ENCODE data around the gene TBCEL. TPM values are rescaled to one million over a fixed set of nuclear protein-coding genes. Genes with fewer than 3 reads are reported as not detected.
A peak's percentile ranks its signal among the peaks of the same experiment; 100 is the strongest.

Gene TBCEL
- total RNA-seq, 1 experiment from 2014 or later: 17.7 TPM

DNA sequence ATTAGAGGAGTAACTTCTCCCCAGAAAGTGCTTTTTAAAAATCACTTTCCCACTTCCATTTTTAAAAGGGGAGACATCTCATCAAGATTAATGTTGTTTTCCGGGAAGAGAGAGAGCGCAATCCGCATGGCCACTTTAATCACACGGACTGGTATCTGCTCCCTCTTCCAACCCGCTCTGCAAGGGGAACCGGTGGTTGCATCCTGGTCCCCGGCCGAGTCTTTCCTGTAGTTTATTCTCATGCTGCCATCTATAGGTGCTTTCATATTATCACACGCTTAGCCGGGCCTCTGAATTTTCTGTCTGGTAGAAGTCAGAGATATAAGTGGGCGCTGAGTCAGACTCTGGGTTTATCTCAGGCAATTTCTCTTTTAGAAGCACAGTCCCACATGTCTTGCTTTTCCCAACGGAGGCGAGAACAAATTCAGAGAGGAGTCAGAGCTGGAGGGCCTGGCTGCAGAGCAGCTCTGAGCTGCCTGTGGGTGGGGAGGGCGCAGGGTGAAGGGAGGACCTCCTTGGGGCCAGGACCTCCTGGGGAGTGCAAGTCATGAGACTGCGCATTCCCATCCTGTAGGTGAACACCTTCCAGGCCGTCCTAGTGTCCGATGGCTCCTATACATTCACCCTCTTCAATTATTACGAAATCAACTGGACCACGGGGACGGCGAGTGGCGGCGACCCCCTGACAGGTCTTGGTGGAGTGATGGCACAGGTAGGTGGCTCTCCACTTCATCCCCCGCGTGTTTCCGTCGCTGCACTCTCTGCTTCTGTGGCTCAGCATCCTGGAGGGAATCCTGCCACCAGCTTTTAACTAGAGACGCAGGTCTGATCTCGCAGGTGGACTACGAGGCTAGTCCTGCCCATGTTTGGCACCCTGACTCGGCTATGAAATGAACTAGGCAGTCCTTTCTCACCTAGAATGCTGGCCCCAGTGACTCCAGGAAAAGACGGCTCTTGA lies 88.9 kb downstream of the TBCEL start:
- peak; percentile 35 for DNase-seq (ENCODE audit: low read depth, low spot score)
- Histone ChIP-seq H3K79me2 (ENCODE audit: insufficient read depth, low read length) (no peaks in the 10 kb centered on the region), H3K9me3 (ENCODE audit: control insufficient read depth in 1 of 2, insufficient read depth in 1 of 2, low read depth in 1 of 2, low read length in 2 of 2) (no peaks in the 10 kb centered on the region), H2AFZ (ENCODE audit: low read depth, low read length, poor library complexity, severe bottlenecking) (no peak overlapping the region), H3K9me2 (ENCODE audit: insufficient read depth) (no peaks in the 10 kb centered on the region), H3K4me1 (ENCODE audit: control insufficient read depth in 1 of 2, insufficient read depth in 2 of 2, low read length in 2 of 2) (0 out of 4 replicates have a peak, but pooled peaks cover 0 to 3% of the 10 kb centered on the region in 2 experiments), H3K4me3 (replicated peaks in 1 of 2; ENCODE audit: low read depth in 1 of 2, low read length in 2 of 2) (no peak overlapping the region), H3K36me3 (ENCODE audit: control insufficient read depth in 1 of 2, insufficient read depth in 2 of 2, low read length in 2 of 2) (no peaks in the 10 kb centered on the region), H4K20me1 (ENCODE audit: insufficient read depth) (no peaks in the 10 kb centered on the region), H3K27me3 (ENCODE audit: insufficient read depth, low read length) (peaks cover 8% of the 10 kb centered on the region; the same call in 1 of the 2 replicates), H3K9ac (ENCODE audit: low read length) (no peak overlapping the region), H3K4me2 (ENCODE audit: low read length) (no peak overlapping the region), H3K27ac (ENCODE audit: low read depth, low read length) (no peak overlapping the region)
- ChIA-PET CTCF (no interaction called here), RAD21 (ENCODE audit: low non-redundant PET in 1 of 2, low total read pairs in 2 of 2, uncharacterized antibody in 2 of 2, unreplicated experiment in 2 of 2) (no interaction called here), POLR2A (no interaction called here)
- ATAC-seq: peak; percentile 98
- no TSS peak for BruUV-seq (replicated peaks)
- intact Hi-C loops (cut with micrococcal nuclease): loop anchor here (5.0 to 10.0 kb wide), 3 partner anchors 428 to 600 kb away; partner anchors contain the start of gene GRIK4
- TF ChIP-seq RAD21 (IDR thresholded peaks at IDR 0.05; ENCODE audit: low read depth): peak; percentile 81
- TF ChIP-seq SIN3A (IDR thresholded peaks at IDR 0.05; ENCODE audit: low read depth): no peak
- TF ChIP-seq, protein P1, sequence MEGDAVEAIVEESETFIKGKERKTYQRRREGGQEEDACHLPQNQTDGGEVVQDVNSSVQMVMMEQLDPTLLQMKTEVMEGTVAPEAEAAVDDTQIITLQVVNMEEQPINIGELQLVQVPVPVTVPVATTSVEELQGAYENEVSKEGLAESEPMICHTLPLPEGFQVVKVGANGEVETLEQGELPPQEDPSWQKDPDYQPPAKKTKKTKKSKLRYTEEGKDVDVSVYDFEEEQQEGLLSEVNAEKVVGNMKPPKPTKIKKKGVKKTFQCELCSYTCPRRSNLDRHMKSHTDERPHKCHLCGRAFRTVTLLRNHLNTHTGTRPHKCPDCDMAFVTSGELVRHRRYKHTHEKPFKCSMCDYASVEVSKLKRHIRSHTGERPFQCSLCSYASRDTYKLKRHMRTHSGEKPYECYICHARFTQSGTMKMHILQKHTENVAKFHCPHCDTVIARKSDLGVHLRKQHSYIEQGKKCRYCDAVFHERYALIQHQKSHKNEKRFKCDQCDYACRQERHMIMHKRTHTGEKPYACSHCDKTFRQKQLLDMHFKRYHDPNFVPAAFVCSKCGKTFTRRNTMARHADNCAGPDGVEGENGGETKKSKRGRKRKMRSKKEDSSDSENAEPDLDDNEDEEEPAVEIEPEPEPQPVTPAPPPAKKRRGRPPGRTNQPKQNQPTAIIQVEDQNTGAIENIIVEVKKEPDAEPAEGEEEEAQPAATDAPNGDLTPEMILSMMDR (IDR thresholded peaks at IDR 0.05 in 2 of 3, conservative IDR thresholded peaks at IDR 0.05 in 1 of 3; ENCODE audit: borderline replicate concordance in 1 of 3, insufficient read depth in 1 of 3, low read depth in 2 of 3, low read length in 2 of 3): peak; percentile 43 to 70 (median 67)

DNA sequence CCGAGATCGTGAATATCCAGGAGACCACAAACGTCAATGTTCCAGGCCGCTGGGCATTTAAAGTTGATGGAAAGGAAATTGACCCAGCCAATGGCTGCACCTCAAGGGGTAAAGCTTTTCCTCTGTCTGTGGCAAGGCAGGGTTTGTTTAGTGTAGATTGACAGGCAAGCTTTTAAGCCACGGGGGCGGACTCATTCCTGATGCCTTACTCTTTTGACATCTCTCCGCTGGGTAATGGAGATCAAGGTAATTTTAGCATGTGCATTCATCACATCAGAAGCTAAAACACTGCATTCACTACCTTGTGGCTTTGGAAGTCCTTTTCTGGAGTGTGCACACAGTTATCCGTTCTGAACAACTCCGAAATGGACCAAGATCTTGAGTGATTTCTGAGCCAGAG lies 89.7 kb downstream of the TBCEL start:
- no peaks in the 10 kb centered on the region for H3K79me2 ChIP-seq (ENCODE audit: insufficient read depth, low read length)
- ATAC-seq (no peak), DNase-seq (ENCODE audit: low read depth, low spot score) (no peak)
- H3K27me3 ChIP-seq (ENCODE audit: insufficient read depth, low read length): peaks cover 8% of the 10 kb centered on the region; the same call in 1 of the 2 replicates
- intact Hi-C loops (cut with micrococcal nuclease): loop anchor here (5.0 to 10.0 kb wide), 3 partner anchors 429 to 601 kb away; partner anchors contain the start of gene GRIK4
- RAD21 ChIA-PET (ENCODE audit: low non-redundant PET in 1 of 2, low total read pairs in 2 of 2, uncharacterized antibody in 2 of 2, unreplicated experiment in 2 of 2): no interaction called here
- no peak overlapping the region for H3K4me3 ChIP-seq (replicated peaks in 1 of 2; ENCODE audit: low read depth in 1 of 2, low read length in 2 of 2)
- H3K9me3 ChIP-seq (ENCODE audit: control insufficient read depth in 1 of 2, insufficient read depth in 1 of 2, low read depth in 1 of 2, low read length in 2 of 2): no peaks in the 10 kb centered on the region
- H3K4me2 ChIP-seq (ENCODE audit: low read length): no peak overlapping the region
- CTCF ChIA-PET: no interaction called here
- no peaks in the 10 kb centered on the region for H3K9me2 ChIP-seq (ENCODE audit: insufficient read depth)
- H2AFZ ChIP-seq (ENCODE audit: low read depth, low read length, poor library complexity, severe bottlenecking): no peak overlapping the region
- POLR2A ChIA-PET: no interaction called here
- BruUV-seq (replicated peaks): no TSS peak
- no peak overlapping the region for H3K9ac ChIP-seq (ENCODE audit: low read length)
- H4K20me1 ChIP-seq (ENCODE audit: insufficient read depth): no peaks in the 10 kb centered on the region
- no peaks in the 10 kb centered on the region for H3K36me3 ChIP-seq (ENCODE audit: control insufficient read depth in 1 of 2, insufficient read depth in 2 of 2, low read length in 2 of 2)
- H3K27ac ChIP-seq (ENCODE audit: low read depth, low read length): no peak overlapping the region
- H3K4me1 ChIP-seq (ENCODE audit: control insufficient read depth in 1 of 2, insufficient read depth in 2 of 2, low read length in 2 of 2): 0 out of 4 replicates have a peak, but pooled peaks cover 0 to 3% of the 10 kb centered on the region in 2 experiments
- TF ChIP-seq TCF7L2 (IDR thresholded peaks at IDR 0.05; ENCODE audit: borderline replicate concordance, extremely low read depth, insufficient read depth, insufficient read length): no peak
- TF ChIP-seq, protein P2, sequence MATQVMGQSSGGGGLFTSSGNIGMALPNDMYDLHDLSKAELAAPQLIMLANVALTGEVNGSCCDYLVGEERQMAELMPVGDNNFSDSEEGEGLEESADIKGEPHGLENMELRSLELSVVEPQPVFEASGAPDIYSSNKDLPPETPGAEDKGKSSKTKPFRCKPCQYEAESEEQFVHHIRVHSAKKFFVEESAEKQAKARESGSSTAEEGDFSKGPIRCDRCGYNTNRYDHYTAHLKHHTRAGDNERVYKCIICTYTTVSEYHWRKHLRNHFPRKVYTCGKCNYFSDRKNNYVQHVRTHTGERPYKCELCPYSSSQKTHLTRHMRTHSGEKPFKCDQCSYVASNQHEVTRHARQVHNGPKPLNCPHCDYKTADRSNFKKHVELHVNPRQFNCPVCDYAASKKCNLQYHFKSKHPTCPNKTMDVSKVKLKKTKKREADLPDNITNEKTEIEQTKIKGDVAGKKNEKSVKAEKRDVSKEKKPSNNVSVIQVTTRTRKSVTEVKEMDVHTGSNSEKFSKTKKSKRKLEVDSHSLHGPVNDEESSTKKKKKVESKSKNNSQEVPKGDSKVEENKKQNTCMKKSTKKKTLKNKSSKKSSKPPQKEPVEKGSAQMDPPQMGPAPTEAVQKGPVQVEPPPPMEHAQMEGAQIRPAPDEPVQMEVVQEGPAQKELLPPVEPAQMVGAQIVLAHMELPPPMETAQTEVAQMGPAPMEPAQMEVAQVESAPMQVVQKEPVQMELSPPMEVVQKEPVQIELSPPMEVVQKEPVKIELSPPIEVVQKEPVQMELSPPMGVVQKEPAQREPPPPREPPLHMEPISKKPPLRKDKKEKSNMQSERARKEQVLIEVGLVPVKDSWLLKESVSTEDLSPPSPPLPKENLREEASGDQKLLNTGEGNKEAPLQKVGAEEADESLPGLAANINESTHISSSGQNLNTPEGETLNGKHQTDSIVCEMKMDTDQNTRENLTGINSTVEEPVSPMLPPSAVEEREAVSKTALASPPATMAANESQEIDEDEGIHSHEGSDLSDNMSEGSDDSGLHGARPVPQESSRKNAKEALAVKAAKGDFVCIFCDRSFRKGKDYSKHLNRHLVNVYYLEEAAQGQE (IDR thresholded peaks at IDR 0.05; ENCODE audit: low read depth): no peak
- no peak for TF ChIP-seq ZFX (IDR thresholded peaks at IDR 0.05)
- no peak for TF ChIP-seq EGR1 (IDR thresholded peaks at IDR 0.05; ENCODE audit: low read depth)
- TF ChIP-seq, protein P3, sequence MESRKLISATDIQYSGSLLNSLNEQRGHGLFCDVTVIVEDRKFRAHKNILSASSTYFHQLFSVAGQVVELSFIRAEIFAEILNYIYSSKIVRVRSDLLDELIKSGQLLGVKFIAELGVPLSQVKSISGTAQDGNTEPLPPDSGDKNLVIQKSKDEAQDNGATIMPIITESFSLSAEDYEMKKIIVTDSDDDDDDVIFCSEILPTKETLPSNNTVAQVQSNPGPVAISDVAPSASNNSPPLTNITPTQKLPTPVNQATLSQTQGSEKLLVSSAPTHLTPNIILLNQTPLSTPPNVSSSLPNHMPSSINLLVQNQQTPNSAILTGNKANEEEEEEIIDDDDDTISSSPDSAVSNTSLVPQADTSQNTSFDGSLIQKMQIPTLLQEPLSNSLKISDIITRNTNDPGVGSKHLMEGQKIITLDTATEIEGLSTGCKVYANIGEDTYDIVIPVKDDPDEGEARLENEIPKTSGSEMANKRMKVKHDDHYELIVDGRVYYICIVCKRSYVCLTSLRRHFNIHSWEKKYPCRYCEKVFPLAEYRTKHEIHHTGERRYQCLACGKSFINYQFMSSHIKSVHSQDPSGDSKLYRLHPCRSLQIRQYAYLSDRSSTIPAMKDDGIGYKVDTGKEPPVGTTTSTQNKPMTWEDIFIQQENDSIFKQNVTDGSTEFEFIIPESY (IDR thresholded peaks at IDR 0.05; ENCODE audit: extremely low read depth, insufficient replicate concordance, low read length): no peak
- TF ChIP-seq, protein P4, sequence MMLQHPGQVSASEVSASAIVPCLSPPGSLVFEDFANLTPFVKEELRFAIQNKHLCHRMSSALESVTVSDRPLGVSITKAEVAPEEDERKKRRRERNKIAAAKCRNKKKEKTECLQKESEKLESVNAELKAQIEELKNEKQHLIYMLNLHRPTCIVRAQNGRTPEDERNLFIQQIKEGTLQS (IDR thresholded peaks at IDR 0.05): no peak
